Measurements from ENCODE around the gene NCL.

The NCL gene

DNA sequence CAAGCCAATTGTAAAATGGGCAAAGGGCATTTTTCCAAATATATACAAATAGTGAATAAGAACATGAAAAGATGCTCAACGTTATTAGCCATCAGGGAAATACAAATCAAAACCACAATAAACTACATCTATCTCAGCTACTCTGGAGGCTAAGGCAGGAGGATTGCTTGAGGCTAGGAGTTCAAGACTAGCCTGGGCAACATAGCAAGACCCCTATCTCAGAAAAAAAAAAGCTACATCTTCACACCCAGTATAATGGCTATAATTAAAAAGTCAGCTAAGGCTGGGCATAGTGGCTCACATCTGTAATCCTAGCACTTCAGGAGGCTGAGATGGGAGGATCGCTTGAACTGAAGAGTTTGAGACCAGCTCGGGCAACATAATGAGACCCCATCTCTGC lies 12.6 kb upstream of the NCL start:
- Histone ChIP-seq H3K9me3 (ENCODE audit: insufficient read depth, low read depth, low read length) (no peaks in the 10 kb centered on the region), H4K20me1 (ENCODE audit: insufficient read depth, low read length, poor library complexity, severe bottlenecking) (no peaks in the 10 kb centered on the region), H3F3A (ENCODE audit: low read depth) (no peaks in the 10 kb centered on the region), H3K4me3 (ENCODE audit: low read length, poor library complexity, severe bottlenecking) (no peak overlapping the region), H2AFZ (ENCODE audit: low read length) (no peak overlapping the region), H3K9ac (ENCODE audit: low read depth, low read length, poor library complexity, severe bottlenecking) (no peak overlapping the region), H3K4me2 (ENCODE audit: low read depth, low read length, poor library complexity, severe bottlenecking) (no peak overlapping the region), H3K36me3 (ENCODE audit: insufficient read depth, low read length) (no peaks in the 10 kb centered on the region), H3K9me2 (replicated peaks; ENCODE audit: low read depth, low read length) (no peaks in the 10 kb centered on the region), H3K4me1 (ENCODE audit: insufficient read depth, low read length, poor library complexity, severe bottlenecking) (peaks cover 7% of the 10 kb centered on the region), H3K27me3 (ENCODE audit: insufficient read depth, low read length, poor library complexity, severe bottlenecking) (no peaks in the 10 kb centered on the region), H3K79me2 (ENCODE audit: insufficient read depth, low read length) (peaks cover 7% of the 10 kb centered on the region)
- TF ChIP-seq CTCF (conservative IDR thresholded peaks at IDR 0.05; ENCODE audit: low read length) (no peak), EZH2phosphoT487 (IDR thresholded peaks at IDR 0.05; ENCODE audit: borderline replicate concordance) (no peak)

- Histone ChIP-seq H3K9me2 (replicated peaks; ENCODE audit: low read depth, low read length) (no peaks in the 10 kb centered on the region), H3K36me3 (ENCODE audit: insufficient read depth, low read length) (no peaks in the 10 kb centered on the region), H3K4me2 (ENCODE audit: low read depth, low read length, poor library complexity, severe bottlenecking) (no peak overlapping the region), H3K9ac (ENCODE audit: low read depth, low read length, poor library complexity, severe bottlenecking) (no peak overlapping the region), H4K20me1 (ENCODE audit: insufficient read depth, low read length, poor library complexity, severe bottlenecking) (no peaks in the 10 kb centered on the region), H3K4me3 (ENCODE audit: low read length, poor library complexity, severe bottlenecking) (no peak overlapping the region), H3K27me3 (ENCODE audit: insufficient read depth, low read length, poor library complexity, severe bottlenecking) (no peaks in the 10 kb centered on the region), H3F3A (ENCODE audit: low read depth) (no peaks in the 10 kb centered on the region), H3K79me2 (ENCODE audit: insufficient read depth, low read length) (no peaks in the 10 kb centered on the region; the same call in 1 of the 2 replicates), H3K9me3 (ENCODE audit: insufficient read depth, low read depth, low read length) (no peaks in the 10 kb centered on the region), H2AFZ (ENCODE audit: low read length) (no peak overlapping the region), H3K4me1 (ENCODE audit: insufficient read depth, low read length, poor library complexity, severe bottlenecking) (peaks cover 6% of the 10 kb centered on the region)
- TF ChIP-seq CTCF (conservative IDR thresholded peaks at IDR 0.05; ENCODE audit: low read length) (no peak), EZH2phosphoT487 (IDR thresholded peaks at IDR 0.05; ENCODE audit: borderline replicate concordance) (no peak)
Measured at GRCh38 chr2:231475965-231476364, 11.7 kb upstream of the NCL start.

GRCh38 chr2:231472816-231473215 lies 8.5 kb upstream of the NCL start:
- Histone ChIP-seq H2AFZ (ENCODE audit: low read length) (0 out of 2 replicates have a peak overlapping the region, but pooled peaks have one; percentile 35), H3K4me3 (ENCODE audit: low read length, poor library complexity, severe bottlenecking) (no peak overlapping the region), H3K9ac (ENCODE audit: low read depth, low read length, poor library complexity, severe bottlenecking) (no peak overlapping the region), H3K4me2 (ENCODE audit: low read depth, low read length, poor library complexity, severe bottlenecking) (no peak overlapping the region), H3K9me2 (replicated peaks; ENCODE audit: low read depth, low read length) (no peaks in the 10 kb centered on the region), H3K9me3 (ENCODE audit: insufficient read depth, low read depth, low read length) (no peaks in the 10 kb centered on the region), H3K4me1 (ENCODE audit: insufficient read depth, low read length, poor library complexity, severe bottlenecking) (no peaks in the 10 kb centered on the region), H3K36me3 (ENCODE audit: insufficient read depth, low read length) (no peaks in the 10 kb centered on the region), H3K79me2 (ENCODE audit: insufficient read depth, low read length) (no peaks in the 10 kb centered on the region), H3K27me3 (ENCODE audit: insufficient read depth, low read length, poor library complexity, severe bottlenecking) (no peaks in the 10 kb centered on the region), H3F3A (ENCODE audit: low read depth) (no peaks in the 10 kb centered on the region), H4K20me1 (ENCODE audit: insufficient read depth, low read length, poor library complexity, severe bottlenecking) (no peaks in the 10 kb centered on the region)
- TF ChIP-seq EZH2phosphoT487 (IDR thresholded peaks at IDR 0.05; ENCODE audit: borderline replicate concordance) (no peak), CTCF (conservative IDR thresholded peaks at IDR 0.05; ENCODE audit: low read length) (no peak)

All from Loucy (cell line).